ENCODE data around the gene PDE4B. TPM values are rescaled to one million over a fixed set of nuclear protein-coding genes. Genes with fewer than 3 reads are reported as not detected.

Gene PDE4B
- total RNA-seq, 4 donors from 2014 or later, result 5.2 to 16.6 (median 9.6) TPM

DNA sequence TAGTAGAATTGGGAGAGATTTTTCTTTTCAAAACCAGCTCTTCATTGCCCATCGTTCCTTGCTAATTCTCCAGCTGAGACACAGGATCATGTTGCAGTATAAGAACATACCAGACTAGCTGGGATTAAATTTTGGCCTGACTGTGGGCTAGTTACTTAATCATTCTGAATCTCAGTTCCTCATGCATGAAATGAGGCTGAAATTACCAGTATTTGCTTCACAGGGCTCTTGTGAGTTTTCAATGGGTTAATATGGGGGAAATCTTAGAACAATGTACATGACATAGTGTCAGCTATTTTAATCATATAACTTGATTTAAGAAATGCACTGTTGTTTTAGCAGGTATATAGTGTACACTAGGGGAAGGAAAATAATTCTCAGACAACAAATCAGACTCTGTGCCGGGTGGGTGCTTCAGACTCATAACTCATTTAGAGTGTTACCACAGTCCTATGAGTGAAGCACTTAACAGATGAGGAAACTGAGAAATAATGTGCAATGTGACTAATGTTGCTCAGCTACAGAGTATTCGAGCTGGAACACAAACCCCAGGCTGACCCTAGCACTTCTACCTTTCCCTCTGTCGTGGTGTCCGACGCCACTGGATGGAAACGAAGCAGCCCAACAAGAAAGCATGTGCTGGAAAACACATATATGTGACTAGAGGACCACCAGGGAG, 603.7 kb downstream of the PDE4B start:
- Histone ChIP-seq H3K4me3 (no peak overlapping the region), H3K4me1 (peaks cover 0 to 12% (median 0%) of the 10 kb centered on the region in 4 donors), H3K27ac (peak overlapping the region in 2 of 4 donors; percentile 3 to 17), H3K9me3 (no peaks in the 10 kb centered on the region), H3K36me3 (no peaks in the 10 kb centered on the region), H3K27me3 (peaks cover 0 to 2% of the 10 kb centered on the region in 2 donors)
- no peak for DNase-seq (ENCODE audit: low spot score in 2 of 2)
- TF ChIP-seq POLR2A (IDR thresholded peaks at IDR 0.05) (no peak), EP300 (IDR thresholded peaks at IDR 0.05) (no peak)
- TF ChIP-seq, protein P1, sequence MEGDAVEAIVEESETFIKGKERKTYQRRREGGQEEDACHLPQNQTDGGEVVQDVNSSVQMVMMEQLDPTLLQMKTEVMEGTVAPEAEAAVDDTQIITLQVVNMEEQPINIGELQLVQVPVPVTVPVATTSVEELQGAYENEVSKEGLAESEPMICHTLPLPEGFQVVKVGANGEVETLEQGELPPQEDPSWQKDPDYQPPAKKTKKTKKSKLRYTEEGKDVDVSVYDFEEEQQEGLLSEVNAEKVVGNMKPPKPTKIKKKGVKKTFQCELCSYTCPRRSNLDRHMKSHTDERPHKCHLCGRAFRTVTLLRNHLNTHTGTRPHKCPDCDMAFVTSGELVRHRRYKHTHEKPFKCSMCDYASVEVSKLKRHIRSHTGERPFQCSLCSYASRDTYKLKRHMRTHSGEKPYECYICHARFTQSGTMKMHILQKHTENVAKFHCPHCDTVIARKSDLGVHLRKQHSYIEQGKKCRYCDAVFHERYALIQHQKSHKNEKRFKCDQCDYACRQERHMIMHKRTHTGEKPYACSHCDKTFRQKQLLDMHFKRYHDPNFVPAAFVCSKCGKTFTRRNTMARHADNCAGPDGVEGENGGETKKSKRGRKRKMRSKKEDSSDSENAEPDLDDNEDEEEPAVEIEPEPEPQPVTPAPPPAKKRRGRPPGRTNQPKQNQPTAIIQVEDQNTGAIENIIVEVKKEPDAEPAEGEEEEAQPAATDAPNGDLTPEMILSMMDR (IDR thresholded peaks at IDR 0.05), result no peak
- WGBS, 2 donors, result 81 to 84% methylated on average over 7 of the region's 7 CpGs

DNA sequence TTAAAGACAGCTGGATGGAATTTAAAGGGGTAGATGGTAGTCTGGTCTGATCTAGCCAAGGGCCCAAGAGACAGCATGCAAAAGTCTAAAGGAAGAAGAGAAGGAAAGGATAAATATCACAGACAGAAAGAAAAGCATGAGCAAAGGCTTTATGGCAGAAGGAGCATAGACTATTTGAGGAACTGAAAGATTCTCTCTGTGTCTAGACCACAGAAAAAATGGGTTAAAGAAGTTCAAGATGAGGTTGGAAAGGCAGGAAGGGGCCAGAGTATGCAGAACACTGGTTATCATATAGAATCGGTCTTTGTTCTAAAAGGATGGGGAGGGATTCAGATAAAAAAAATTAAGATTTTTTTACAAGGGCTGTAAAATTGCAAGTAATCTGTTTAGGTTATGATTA, 604.5 kb downstream of the PDE4B start:
- Histone ChIP-seq H3K27me3 (peaks cover 0 to 2% of the 10 kb centered on the region in 2 donors), H3K9me3 (no peaks in the 10 kb centered on the region), H3K36me3 (no peaks in the 10 kb centered on the region), H3K27ac (no peak overlapping the region), H3K4me3 (no peak overlapping the region), H3K4me1 (peaks cover 0 to 16% (median 0%) of the 10 kb centered on the region in 4 donors)
- DNase-seq (ENCODE audit: low spot score in 2 of 2), result no peak
- 50 to 69% methylated on average over 1 of the region's 1 CpG for WGBS, 2 donors
- TF ChIP-seq, protein P1 (IDR thresholded peaks at IDR 0.05), result no peak
- TF ChIP-seq EP300 (IDR thresholded peaks at IDR 0.05) (no peak), POLR2A (IDR thresholded peaks at IDR 0.05) (no peak)

DNA sequence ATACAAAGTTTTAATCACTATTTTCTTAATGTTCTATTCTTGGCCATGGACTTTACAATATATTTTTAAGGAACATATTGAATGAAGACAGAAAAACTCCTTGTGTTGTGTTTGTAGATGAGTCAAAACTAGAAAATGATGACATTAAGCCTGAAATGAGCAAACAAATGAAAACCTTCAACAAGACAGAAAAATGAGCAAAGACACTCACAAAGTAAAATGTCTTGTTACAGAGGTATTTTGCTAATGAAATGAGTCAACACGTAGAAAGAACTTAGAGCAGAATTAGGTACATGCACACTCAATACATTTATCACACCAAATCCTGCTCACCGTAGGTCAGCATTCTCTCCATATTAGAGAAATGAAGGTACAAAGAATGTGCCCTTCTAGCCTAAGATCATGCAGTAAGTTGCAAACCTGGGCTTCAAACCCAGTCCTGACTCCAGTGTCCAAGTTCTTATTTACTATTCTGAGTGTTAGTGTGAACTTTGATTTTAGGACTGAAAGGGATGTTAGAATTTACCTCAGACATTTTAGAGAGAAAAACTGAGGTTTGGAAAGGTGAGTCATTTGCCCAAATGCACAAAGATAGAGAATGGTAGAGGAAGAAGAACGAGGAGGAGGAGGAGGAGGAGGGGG, 607.3 kb downstream of the PDE4B start:
- no peak for DNase-seq (ENCODE audit: low spot score in 2 of 2)
- 73 to 89% methylated on average over 3 of the region's 3 CpGs for WGBS, 2 donors
- Histone ChIP-seq H3K4me1 (peaks cover 0 to 27% (median 2%) of the 10 kb centered on the region in 4 donors), H3K27ac (no peak overlapping the region), H3K27me3 (no peaks in the 10 kb centered on the region), H3K9me3 (no peaks in the 10 kb centered on the region), H3K36me3 (no peaks in the 10 kb centered on the region), H3K4me3 (no peak overlapping the region)
- TF ChIP-seq, protein P1 (IDR thresholded peaks at IDR 0.05), result no peak
- TF ChIP-seq EP300 (IDR thresholded peaks at IDR 0.05) (no peak), POLR2A (IDR thresholded peaks at IDR 0.05) (no peak)

DNA sequence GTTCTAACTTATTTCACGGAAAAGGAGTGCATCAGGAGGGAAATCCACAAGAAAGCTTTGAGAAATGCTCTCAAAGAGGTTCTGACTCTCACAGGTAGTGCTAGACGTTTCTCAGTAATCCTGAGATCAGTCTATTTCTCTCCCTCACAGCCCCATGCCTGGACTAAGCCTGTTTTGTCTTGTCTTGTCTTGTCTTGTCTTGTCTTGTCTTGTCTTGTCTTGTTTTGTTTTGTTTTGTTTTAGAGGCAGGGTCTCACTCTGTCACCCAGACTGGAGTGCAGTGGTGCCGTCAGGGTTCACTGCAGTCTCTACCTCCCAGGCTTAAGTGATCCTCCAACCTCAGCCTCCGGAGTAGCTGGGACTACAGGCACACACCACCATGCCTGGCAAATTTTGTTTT, 608.0 kb downstream of the PDE4B start:
- no peaks in the 10 kb centered on the region for H3K36me3 ChIP-seq
- TF ChIP-seq, protein P1 (IDR thresholded peaks at IDR 0.05), result no peak
- TF ChIP-seq EP300 (IDR thresholded peaks at IDR 0.05), result no peak
- no peak for TF ChIP-seq POLR2A (IDR thresholded peaks at IDR 0.05)
- no peak overlapping the region for H3K27ac ChIP-seq
- H3K27me3 ChIP-seq, result no peaks in the 10 kb centered on the region
- no peak overlapping the region for H3K4me3 ChIP-seq
- DNase-seq (ENCODE audit: low spot score in 2 of 2), result no peak
- WGBS, 2 donors, result 93 to 94% methylated on average over 4 of the region's 4 CpGs
- peaks cover 0 to 20% (median 2%) of the 10 kb centered on the region in 4 donors for H3K4me1 ChIP-seq
- H3K9me3 ChIP-seq, result no peaks in the 10 kb centered on the region

DNA sequence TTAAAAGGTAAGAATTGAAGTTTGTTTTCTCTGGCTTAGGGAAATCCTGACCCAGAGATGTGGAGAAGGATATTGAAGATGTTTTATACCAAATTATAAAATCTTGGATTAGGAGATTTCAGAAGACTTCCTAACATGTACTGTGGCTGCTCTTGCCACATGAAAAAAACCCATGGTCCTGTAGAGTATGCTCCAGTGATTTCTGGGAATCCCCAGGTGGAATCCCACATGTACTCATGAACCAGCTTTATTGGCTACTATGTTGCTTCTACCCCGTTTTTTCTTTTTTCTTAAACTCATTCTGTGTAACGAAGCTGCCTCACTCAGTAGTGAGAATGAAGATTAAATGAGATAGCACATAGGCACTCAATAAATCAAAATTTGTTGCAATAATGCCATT, 608.5 kb downstream of the PDE4B start:
- no peak overlapping the region for H3K27ac ChIP-seq
- TF ChIP-seq EP300 (IDR thresholded peaks at IDR 0.05), result no peak
- TF ChIP-seq, protein P1 (IDR thresholded peaks at IDR 0.05), result no peak
- TF ChIP-seq POLR2A (IDR thresholded peaks at IDR 0.05), result no peak
- 86 to 91% methylated on average over 2 of the region's 2 CpGs for WGBS, 2 donors
- H3K27me3 ChIP-seq, result no peaks in the 10 kb centered on the region
- H3K4me1 ChIP-seq, result peaks cover 0 to 16% (median 2%) of the 10 kb centered on the region in 4 donors
- no peaks in the 10 kb centered on the region for H3K9me3 ChIP-seq
- H3K36me3 ChIP-seq, result no peaks in the 10 kb centered on the region
- H3K4me3 ChIP-seq, result no peak overlapping the region
- no peak for DNase-seq (ENCODE audit: low spot score in 2 of 2)
